GM18526 (cell line): ENCODE measurements around the gene RASAL2.

Source experiments
- POLR2A ChIP-seq: IDR thresholded peaks from 3 replicates; pipeline ENCODE4 v1.6.1; 2011; ENCODE audit not compliant: insufficient read length; ENCODE audit errors: extremely low read depth

The RASAL2 gene

GRCh38 chr1:178223289-178223688 is 129.4 kb downstream of the RASAL2 start:
- no peak for TF ChIP-seq POLR2A

- no peak for TF ChIP-seq POLR2A
Measured at GRCh38 chr1:178224358-178224757, 130.5 kb downstream of the RASAL2 start.

DNA sequence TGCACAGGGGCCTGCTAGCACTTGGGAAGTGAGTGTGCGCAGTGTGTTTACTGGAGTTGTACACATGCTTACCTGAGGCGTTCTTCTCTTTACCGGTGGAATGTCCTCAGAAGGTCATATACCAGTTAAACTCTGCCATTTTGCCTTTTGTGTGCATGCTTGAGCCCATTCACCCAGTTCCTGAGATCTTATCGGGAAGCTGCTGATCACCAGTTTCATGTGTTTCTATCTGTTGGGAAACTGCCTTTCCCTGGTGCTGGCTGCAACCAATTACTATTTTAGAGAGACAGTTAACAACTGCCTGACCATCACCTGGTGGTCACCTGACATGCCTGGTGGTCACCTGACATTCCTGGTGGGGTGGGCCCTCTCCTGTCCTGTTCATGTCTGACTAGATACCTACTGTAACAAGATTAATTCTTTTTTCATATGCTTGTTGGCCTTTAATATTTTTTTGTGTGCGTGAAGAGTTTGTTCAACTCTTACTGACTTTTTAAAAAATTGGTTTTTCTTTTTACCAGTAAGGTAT is 137.0 kb downstream of the RASAL2 start:
- no peak for TF ChIP-seq POLR2A

GRCh38 chr1:178232108-178232507 is 138.2 kb downstream of the RASAL2 start:
- TF ChIP-seq POLR2A: no peak

DNA sequence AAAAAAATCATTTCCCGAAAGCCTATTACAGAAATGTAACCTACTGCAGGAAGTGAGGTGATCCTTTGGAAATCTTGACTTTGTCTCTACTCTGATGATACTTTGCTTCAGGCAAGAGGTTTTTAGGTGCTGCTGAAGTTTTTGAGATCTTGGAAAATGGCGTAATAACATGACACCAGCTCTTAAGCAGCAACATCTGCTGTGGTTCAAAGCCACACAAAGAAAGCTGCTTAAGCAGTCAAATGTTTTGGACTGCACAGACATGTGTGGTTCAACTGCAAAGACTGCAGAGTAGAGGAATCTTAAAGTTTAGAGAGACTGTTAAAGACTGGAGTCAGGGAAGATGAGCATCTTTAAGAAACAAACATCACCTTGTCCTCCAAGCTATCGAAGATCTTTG is 139.0 kb downstream of the RASAL2 start:
- TF ChIP-seq POLR2A: no peak

DNA sequence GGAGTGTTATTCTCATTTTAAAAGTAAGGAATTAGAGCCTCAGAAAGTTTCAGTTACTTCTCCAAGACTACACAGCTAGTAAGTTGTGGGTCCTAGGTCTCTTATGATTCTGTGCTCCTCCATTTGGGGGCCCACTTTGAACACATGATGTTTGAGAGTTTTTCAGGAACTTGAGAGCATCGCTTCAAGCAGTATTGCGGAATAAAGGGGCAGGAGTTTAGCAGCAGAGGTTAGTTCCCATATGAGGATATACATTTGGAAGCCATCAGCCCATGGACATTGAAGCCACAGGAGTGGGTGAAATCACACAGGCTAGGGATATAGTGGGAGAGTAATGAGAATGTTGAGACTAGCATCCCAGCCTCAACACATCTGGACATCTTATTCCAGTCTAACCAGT is 143.2 kb downstream of the RASAL2 start:
- TF ChIP-seq POLR2A: no peak

GRCh38 chr1:178238722-178239510 is 145.0 kb downstream of the RASAL2 start:
- no peak for TF ChIP-seq POLR2A

- TF ChIP-seq POLR2A: no peak
Measured at GRCh38 chr1:178241057-178241456, 147.2 kb downstream of the RASAL2 start.

DNA sequence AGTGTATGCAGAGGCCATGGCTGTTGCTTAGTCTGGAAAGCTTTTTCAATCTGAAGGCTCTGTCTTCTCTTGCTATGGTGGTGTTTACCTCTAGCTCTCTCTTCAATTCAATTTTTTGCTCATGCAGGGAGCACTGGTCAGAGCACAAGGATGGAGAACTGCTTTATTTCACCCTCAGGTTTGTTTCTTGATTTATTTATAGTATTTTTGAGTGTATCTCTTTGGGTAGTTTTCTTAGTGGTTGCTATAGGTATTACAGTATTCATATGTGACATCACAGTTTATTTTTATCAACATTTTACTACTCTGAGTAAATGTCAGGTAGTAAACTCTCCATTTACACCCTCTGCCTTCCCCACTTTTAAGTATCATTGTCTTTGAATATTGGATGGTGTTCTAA is 147.9 kb downstream of the RASAL2 start:
- no peak for TF ChIP-seq POLR2A

DNA sequence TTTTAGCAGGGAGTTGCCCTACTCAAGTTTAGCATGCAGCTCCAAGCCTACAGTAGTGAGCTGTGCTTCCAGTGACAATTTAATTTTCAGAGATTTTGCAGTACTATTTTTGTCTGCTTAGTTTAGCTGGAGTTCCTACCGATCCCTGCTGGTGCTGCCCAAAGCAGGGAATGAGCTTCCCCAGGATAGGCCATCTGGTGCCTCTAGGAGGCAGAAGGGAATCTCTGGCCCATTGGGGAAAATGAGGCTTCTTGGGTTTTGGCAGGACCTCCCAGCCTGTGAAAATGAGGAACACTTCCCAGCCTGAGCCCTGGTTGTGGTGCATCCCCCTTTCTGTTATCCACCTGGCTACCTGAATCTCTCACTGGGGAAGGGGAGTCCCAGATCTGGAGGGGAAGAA is 149.2 kb downstream of the RASAL2 start:
- TF ChIP-seq POLR2A: no peak

DNA sequence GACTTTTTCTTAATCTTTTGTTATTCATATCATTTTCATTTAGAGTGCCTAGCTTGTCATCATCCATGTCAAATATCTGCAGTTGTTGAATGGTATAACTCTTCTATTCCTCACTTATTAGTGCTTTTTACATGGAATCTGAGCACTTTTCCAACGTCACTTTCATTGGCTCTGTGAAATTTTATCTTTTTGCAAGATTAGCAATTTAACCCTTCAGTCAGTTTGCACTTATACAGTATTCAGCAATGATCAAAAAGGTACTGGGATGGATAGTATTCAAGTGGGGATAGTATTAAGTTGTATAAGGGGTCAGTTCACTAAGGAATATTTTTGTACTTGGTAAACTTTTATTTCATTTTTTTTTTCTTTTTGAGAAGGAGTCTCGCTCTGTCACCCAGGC is 150.0 kb downstream of the RASAL2 start:
- no peak for TF ChIP-seq POLR2A

GRCh38 chr1:178254433-178254832 is 160.5 kb downstream of the RASAL2 start:
- no peak for TF ChIP-seq POLR2A

DNA sequence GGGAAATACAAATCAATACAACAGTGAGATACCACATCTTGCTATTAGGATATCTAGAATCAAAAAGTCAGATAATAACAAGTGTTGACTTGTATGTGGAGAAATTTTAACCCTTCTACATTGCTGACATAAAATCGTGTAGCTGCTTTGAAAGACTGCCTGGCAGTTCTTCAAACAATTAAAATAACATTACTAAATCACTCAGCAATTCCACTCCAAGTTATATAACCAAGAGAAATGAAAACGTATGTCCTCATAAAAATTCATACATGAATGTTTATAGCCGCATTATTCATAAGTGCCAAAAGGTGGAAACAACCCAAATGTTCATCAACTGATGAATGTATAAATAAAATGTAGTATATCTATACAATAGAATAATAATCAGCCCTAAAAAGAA is 164.6 kb downstream of the RASAL2 start:
- TF ChIP-seq POLR2A: no peak

GRCh38 chr1:178262120-178262500 is 168.2 kb downstream of the RASAL2 start:
- TF ChIP-seq POLR2A: no peak

- no peak for TF ChIP-seq POLR2A
Measured at GRCh38 chr1:178263341-178263740, 169.4 kb downstream of the RASAL2 start.

- TF ChIP-seq POLR2A: no peak
Measured at GRCh38 chr1:178266113-178266512, 172.2 kb downstream of the RASAL2 start.

- TF ChIP-seq POLR2A: no peak
Measured at GRCh38 chr1:178266619-178267066, 172.7 kb downstream of the RASAL2 start.

DNA sequence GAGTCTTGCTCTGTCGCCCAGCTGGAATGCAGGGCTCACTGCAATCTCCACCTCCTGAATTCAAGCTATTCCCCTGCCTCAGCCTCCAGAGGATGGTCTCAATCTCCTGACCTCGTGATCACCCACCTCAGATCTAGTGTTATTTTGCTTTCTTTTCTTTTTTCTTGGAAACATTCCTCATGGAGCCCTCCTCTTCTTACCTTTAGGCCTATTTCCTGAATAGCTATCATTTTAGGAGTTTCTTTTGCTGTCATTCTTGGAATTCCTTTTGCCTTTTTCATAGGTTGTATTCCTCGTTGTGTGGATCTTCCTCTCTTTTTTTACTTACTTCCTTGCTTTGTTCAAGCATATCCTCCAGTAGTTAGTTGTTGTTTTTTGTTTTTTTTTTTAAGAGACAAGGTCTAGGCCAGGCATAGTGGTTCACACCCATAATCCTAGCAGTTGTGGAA is 173.8 kb downstream of the RASAL2 start:
- no peak for TF ChIP-seq POLR2A

GRCh38 chr1:178271471-178271870 is 177.6 kb downstream of the RASAL2 start:
- no peak for TF ChIP-seq POLR2A
